OCI-LY7 (cell line): ENCODE results near the gene MRPL10. TPM values are rescaled to one million over a fixed set of nuclear protein-coding genes. Genes with fewer than 3 reads are reported as not detected.

Experiments
- BruUV-seq: library from RNA; stranded (reverse); fragments of 400-500 nt; replicated peaks from 2 replicates; lab custom pipeline; 2021; lab: Mats Ljungman, UMichigan
- CTCF ChIA-PET: fragments of 300-600 bp; sonication (Branson Sonifier 250); formaldehyde crosslinking; loops from one replicate; lab custom pipeline; 2022; ENCODE audit warnings: antibody characterized with exemption; ENCODE audit not compliant: unreplicated experiment; lab: Charles Lee
- POLR2A ChIA-PET: fragments of 300-600 bp; sonication (Branson Sonifier 250); formaldehyde crosslinking; loops from one replicate; lab custom pipeline; 2022; ENCODE audit warnings: antibody characterized with exemption; lab: Charles Lee
- DNase-seq: peaks from one replicate; pipeline ENCODE4 v3.0.0-alpha.2; 2015; ENCODE audit warnings: low spot score
- H2AFZ ChIP-seq: fragments of 200-600 bp; sonication (generic), shearing (Covaris generic); 2 replicates; pipeline ENCODE4 v1.6.1; 2014; ENCODE audit warnings: mild to moderate bottlenecking, antibody characterized with exemption, low read length, moderate library complexity
- H3K27ac ChIP-seq: fragments of 200-600 bp; sonication (generic); 2 replicates; pipeline ENCODE4 v1.5.1; 2014; ENCODE audit warnings: mixed run types, low read depth, mild to moderate bottlenecking, moderate library complexity, low read length, inconsistent platforms; ENCODE audit not compliant: poor library complexity, severe bottlenecking
- H3K36me3 ChIP-seq: fragments of 200-600 bp; sonication (generic); 2 replicates; pipeline ENCODE4 v1.6.1; 2014; ENCODE audit warnings: mild to moderate bottlenecking, antibody characterized with exemption, low read length, moderate library complexity, mixed read lengths; ENCODE audit not compliant: insufficient read depth
- H3K4me1 ChIP-seq: fragments of 200-600 bp; sonication (generic); 2 replicates; pipeline ENCODE4 v1.5.1; 2014; ENCODE audit warnings: mild to moderate bottlenecking, low read length; ENCODE audit not compliant: insufficient read depth, poor library complexity, severe bottlenecking
- H3K4me2 ChIP-seq: fragments of 200-600 bp; sonication (generic); 2 replicates; pipeline ENCODE4 v1.6.1; 2014; ENCODE audit warnings: mild to moderate bottlenecking, low read length
- H3K4me3 ChIP-seq: fragments of 200-600 bp; sonication (generic); 2 replicates; pipeline ENCODE4 v1.5.1; 2014; ENCODE audit warnings: mild to moderate bottlenecking, low read depth, low read length; ENCODE audit not compliant: poor library complexity, severe bottlenecking
- H3K79me2 ChIP-seq: fragments of 200-600 bp; sonication (generic); 2 replicates; pipeline ENCODE4 v1.6.1; 2016; ENCODE audit warnings: low read depth, mild to moderate bottlenecking, low read length, moderate library complexity, mixed read lengths; ENCODE audit not compliant: insufficient read depth
- H3K9me2 ChIP-seq: fragments of 200-600 bp; sonication (generic); 2 replicates; pipeline ENCODE4 v1.6.1; 2016; ENCODE audit warnings: mild to moderate bottlenecking, low read length, mixed read lengths; ENCODE audit not compliant: insufficient read depth
- H3K9me3 ChIP-seq: fragments of 200-600 bp; sonication (generic); 2 replicates; pipeline ENCODE4 v1.6.1; 2014; ENCODE audit warnings: mild to moderate bottlenecking, mixed run types, low read length, mixed read lengths
- H4K20me1 ChIP-seq: fragments of 200-600 bp; sonication (generic); 2 replicates; pipeline ENCODE4 v1.6.1; 2014; ENCODE audit warnings: mild to moderate bottlenecking, antibody characterized with exemption, low read length, moderate library complexity, mixed read lengths; ENCODE audit not compliant: insufficient read depth
- EZH2phosphoT487 ChIP-seq: fragments of 200-600 bp; sonication (generic); IDR thresholded peaks from 2 replicates; pipeline ENCODE4 v1.6.1; 2018; ENCODE audit warnings: low read depth, borderline replicate concordance, mild to moderate bottlenecking, mixed run types, antibody characterized with exemption, low read length, moderate library complexity, mixed read lengths
- intact Hi-C: fragments of 100-400 bp; cut with micrococcal nuclease; formaldehyde crosslinking; loops from one replicate; pipeline ENCODE4 v1.10.0; 2022; ENCODE audit not compliant: unreplicated experiment
- total RNA-seq, 2 experiments: library from RNA; depleted of rRNA in 1 of 2; stranded (reverse); fragments of >200 nt in 1 of 2; shearing (Covaris generic) in 1 of 2; gene quantifications; 2 replicates each; pipeline ENCODE4 v1.2.3, GENCODE V29; 2014 to 2022
- TF ChIP-seq, protein P1 (sequence below): fragments of 200-600 bp; sonication (generic); conservative IDR thresholded peaks from 2 replicates; pipeline ENCODE4 v1.5.1; 2014; ENCODE audit warnings: mild to moderate bottlenecking, antibody characterized with exemption, low read length, moderate library complexity, mixed read lengths

Gene MRPL10
- total RNA-seq, 2 experiments from 2014 or later, result 50.8 to 56.7 TPM

DNA sequence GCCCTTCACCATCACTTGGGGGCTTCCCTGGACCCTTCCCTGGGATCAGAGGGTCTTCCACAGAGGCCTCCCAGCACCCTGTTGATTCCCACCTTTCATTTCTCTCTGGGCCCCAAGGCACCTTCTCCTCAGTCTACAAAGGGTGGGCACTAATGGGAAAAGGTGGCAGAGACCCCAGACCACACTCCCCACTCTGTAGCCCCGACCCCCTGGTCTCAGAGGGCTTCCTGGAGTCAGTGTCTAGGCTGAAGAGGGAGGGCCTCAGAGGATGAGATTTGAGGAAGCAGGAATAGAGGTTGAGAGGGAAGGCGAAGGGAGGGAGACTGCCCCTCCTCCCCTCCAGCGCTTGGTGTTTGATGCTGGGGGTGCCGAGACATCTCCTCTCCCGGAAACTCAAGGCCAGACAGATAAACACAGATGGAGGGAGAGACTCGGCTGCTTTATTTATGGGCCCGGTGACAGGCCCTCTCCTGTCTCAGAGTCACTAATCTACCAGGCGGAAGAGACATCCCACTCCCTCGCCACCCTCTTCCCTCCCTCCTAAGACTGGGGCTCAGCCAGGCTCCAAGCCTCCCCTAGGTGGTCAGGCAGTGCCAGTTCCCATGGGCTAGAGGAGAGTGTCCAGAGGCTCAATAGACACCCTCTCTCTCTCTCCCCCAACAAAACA, 46.2 kb upstream of the MRPL10 start:
- H3K4me3 ChIP-seq, result no peak overlapping the region
- no peak overlapping the region for H3K27ac ChIP-seq
- no peaks in the 10 kb centered on the region for H3K79me2 ChIP-seq
- intact Hi-C loops, result no loop called here
- H4K20me1 ChIP-seq, result no peaks in the 10 kb centered on the region
- H2AFZ ChIP-seq, result no peak overlapping the region
- no peaks in the 10 kb centered on the region for H3K4me1 ChIP-seq
- no peaks in the 10 kb centered on the region for H3K9me3 ChIP-seq
- DNase-seq, result no peak
- CTCF ChIA-PET, result no interaction called here
- H3K9me2 ChIP-seq, result no peaks in the 10 kb centered on the region
- TF ChIP-seq, protein P1, sequence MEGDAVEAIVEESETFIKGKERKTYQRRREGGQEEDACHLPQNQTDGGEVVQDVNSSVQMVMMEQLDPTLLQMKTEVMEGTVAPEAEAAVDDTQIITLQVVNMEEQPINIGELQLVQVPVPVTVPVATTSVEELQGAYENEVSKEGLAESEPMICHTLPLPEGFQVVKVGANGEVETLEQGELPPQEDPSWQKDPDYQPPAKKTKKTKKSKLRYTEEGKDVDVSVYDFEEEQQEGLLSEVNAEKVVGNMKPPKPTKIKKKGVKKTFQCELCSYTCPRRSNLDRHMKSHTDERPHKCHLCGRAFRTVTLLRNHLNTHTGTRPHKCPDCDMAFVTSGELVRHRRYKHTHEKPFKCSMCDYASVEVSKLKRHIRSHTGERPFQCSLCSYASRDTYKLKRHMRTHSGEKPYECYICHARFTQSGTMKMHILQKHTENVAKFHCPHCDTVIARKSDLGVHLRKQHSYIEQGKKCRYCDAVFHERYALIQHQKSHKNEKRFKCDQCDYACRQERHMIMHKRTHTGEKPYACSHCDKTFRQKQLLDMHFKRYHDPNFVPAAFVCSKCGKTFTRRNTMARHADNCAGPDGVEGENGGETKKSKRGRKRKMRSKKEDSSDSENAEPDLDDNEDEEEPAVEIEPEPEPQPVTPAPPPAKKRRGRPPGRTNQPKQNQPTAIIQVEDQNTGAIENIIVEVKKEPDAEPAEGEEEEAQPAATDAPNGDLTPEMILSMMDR, result no peak
- no peak for TF ChIP-seq EZH2phosphoT487
- BruUV-seq, result no TSS peak
- H3K36me3 ChIP-seq, result no peaks in the 10 kb centered on the region
- POLR2A ChIA-PET, result no interaction called here
- no peak overlapping the region for H3K4me2 ChIP-seq

DNA sequence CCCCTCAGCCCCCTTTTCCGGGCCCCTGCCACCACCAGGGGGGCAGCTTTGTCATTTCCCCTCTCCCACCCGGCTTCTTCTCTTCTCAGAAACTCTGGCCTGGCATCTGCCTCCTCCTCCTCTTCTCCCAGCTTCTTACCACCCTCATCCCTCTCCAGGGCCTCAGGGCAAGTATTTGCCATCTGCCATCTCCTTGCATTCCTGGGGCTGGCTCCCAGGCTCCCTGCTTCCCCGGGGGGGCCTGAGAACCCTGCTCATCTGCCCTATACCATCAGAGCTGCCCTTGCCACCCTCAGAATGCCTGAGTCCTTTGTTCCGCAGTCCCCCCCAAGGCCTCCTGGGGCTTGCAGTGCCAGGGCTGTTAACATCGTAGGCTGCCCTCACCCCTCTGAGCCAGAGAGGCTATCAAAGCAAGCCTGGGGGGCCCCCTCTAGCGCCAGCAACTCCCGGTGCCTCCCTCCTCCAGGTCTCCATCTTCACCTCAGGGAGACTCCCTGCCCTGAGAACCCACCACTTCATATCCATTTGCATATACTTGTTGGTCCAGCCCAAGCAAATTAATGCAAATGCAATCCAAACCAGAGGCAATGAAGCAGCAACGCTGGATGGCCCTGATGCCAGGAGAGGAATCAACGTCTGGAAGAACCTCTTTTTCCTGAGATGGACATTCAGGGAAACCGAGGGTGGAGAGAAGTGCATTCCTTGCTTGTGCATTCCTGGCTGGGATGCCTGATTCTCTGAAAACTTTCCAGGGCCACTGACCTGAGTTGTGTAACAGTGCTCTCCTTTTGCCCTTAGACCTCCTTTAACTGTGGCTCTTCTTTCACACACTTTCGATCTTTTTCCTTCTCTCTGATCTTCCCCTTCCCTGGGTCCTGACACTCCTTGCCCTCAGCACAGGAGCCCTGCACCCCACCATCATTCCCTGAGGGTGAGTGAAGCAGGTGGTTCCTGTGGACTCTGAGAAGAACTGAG, 44.0 kb upstream of the MRPL10 start:
- Histone ChIP-seq H3K79me2 (no peaks in the 10 kb centered on the region), H3K9me3 (no peaks in the 10 kb centered on the region), H3K4me1 (no peaks in the 10 kb centered on the region), H3K27ac (no peak overlapping the region), H3K9me2 (no peaks in the 10 kb centered on the region), H4K20me1 (no peaks in the 10 kb centered on the region), H3K4me2 (no peak overlapping the region), H2AFZ (no peak overlapping the region), H3K36me3 (no peaks in the 10 kb centered on the region), H3K4me3 (no peak overlapping the region)
- BruUV-seq, result no TSS peak
- ChIA-PET POLR2A (no interaction called here), CTCF (no interaction called here)
- TF ChIP-seq, protein P1, result no peak
- TF ChIP-seq EZH2phosphoT487, result no peak
- intact Hi-C loops, result no loop called here
- no peak for DNase-seq
